Liver (tissue), 9 donors: ENCODE measurements around the gene C10orf120. TPM values are rescaled to one million over a fixed set of nuclear protein-coding genes. Genes with fewer than 3 reads are reported as not detected.

Experiments used
- DNase-seq: peaks from one replicate; pipeline ENCODE4 v3.0.0-alpha.2; 2017; ENCODE audit warnings: low spot score
- H3K27ac ChIP-seq, 2 donors: one replicate each; pipeline ENCODE4 v1.7.0; 2013; ENCODE audit warnings: inconsistent platforms in 2 of 2, low read length in 2 of 2, control low read depth in 1 of 2, low read depth in 1 of 2, mild to moderate bottlenecking in 1 of 2
- H3K27me3 ChIP-seq, 4 donors: one replicate each; pipeline versions ENCODE4 v1.6.1 to v1.7.0; 2013; ENCODE audit warnings: low read length in 3 of 4, inconsistent platforms in 1 of 4, mild to moderate bottlenecking in 1 of 4, moderate library complexity in 1 of 4; ENCODE audit not compliant: control insufficient read depth in 4 of 4, insufficient read depth in 4 of 4
- H3K36me3 ChIP-seq, 4 donors: one replicate each; pipeline versions ENCODE4 v1.6.1 to v1.7.0; 2013; ENCODE audit warnings: low read length in 3 of 4, mild to moderate bottlenecking in 3 of 4, low read depth in 1 of 4, moderate library complexity in 1 of 4; ENCODE audit not compliant: control insufficient read depth in 4 of 4, insufficient read depth in 3 of 4
- H3K4me1 ChIP-seq, 4 donors: one replicate each; pipeline versions ENCODE4 v1.6.1 to v1.7.0; 2013; ENCODE audit warnings: low read length in 3 of 4, mild to moderate bottlenecking in 3 of 4, moderate library complexity in 1 of 4; ENCODE audit not compliant: control insufficient read depth in 4 of 4, insufficient read depth in 4 of 4
- H3K4me3 ChIP-seq, 3 donors: one replicate each; pipeline versions ENCODE4 v1.6.1 to v1.7.0; 2013; ENCODE audit warnings: low read length in 3 of 3, control low read depth in 1 of 3, low read depth in 1 of 3, mild to moderate bottlenecking in 1 of 3
- H3K9ac ChIP-seq, 2 donors: one replicate each; pipeline ENCODE4 v1.7.0; 2013; ENCODE audit warnings: low read length in 2 of 2, mild to moderate bottlenecking in 2 of 2, moderate library complexity in 2 of 2, control low read depth in 1 of 2, low read depth in 1 of 2
- H3K9me3 ChIP-seq, 4 donors: one replicate each; pipeline versions ENCODE4 v1.6.1 to v1.7.0; 2013; ENCODE audit warnings: low read length in 3 of 4; ENCODE audit not compliant: control insufficient read depth in 4 of 4
- FOXA1 ChIP-seq: IDR thresholded peaks from 2 replicates; pipeline ENCODE4 v1.6.1; 2016; ENCODE audit warnings: antibody characterized with exemption
- FOXA2 ChIP-seq: IDR thresholded peaks from 2 replicates; pipeline ENCODE4 v1.6.1; 2016; ENCODE audit warnings: antibody characterized with exemption
- GABPA ChIP-seq, 2 donors: IDR thresholded peaks in 1 of 2; conservative IDR thresholded peaks in 1 of 2; 2 replicates each; pipeline ENCODE4 v1.6.1; 2016; ENCODE audit warnings: antibody characterized with exemption in 2 of 2, mild to moderate bottlenecking in 1 of 2, moderate library complexity in 1 of 2
- HNF4A ChIP-seq, 2 donors: conservative IDR thresholded peaks; 2 replicates each; pipeline ENCODE4 v1.6.1; 2016; ENCODE audit warnings: antibody characterized with exemption in 2 of 2, mild to moderate bottlenecking in 2 of 2
- HNF4G ChIP-seq: IDR thresholded peaks from 2 replicates; pipeline ENCODE4 v1.6.1; 2016; ENCODE audit warnings: antibody characterized with exemption
- JUND ChIP-seq, 2 donors: IDR thresholded peaks; 2 replicates each; pipeline ENCODE4 v1.6.1; 2016; ENCODE audit warnings: antibody characterized with exemption in 2 of 2
- NR2F2 ChIP-seq: IDR thresholded peaks from 2 replicates; pipeline ENCODE4 v1.6.1; 2016; ENCODE audit warnings: antibody characterized with exemption
- RAD21 ChIP-seq, 2 donors: IDR thresholded peaks; 2 replicates each; pipeline ENCODE4 v1.6.1; 2016; ENCODE audit warnings: antibody characterized with exemption in 2 of 2, mild to moderate bottlenecking in 2 of 2
- RXRA ChIP-seq, 2 donors: IDR thresholded peaks; 2 replicates each; pipeline ENCODE4 v1.6.1; 2017 to 2018; ENCODE audit warnings: antibody characterized with exemption in 2 of 2, mild to moderate bottlenecking in 1 of 2
- TAF1 ChIP-seq: conservative IDR thresholded peaks from 2 replicates; pipeline ENCODE4 v1.6.1; 2016; ENCODE audit warnings: antibody characterized with exemption, mild to moderate bottlenecking
- YY1 ChIP-seq: IDR thresholded peaks from 2 replicates; pipeline ENCODE4 v1.6.1; 2016; ENCODE audit warnings: antibody characterized with exemption, mild to moderate bottlenecking
- WGBS: extraction: QIAGEN DNeasy Blood & Tissue Kit; methylation state at CpG from one replicate; pipeline ENCODE4 v1.1.7; 2013; 5-methylcytosine and 5-hydroxymethylcytosine counted together
- polyA plus RNA-seq, 2 donors: library from polyadenylated mRNA; stranded (reverse) in 1 of 2; unstranded in 1 of 2; fragments of 200-250 nt in 1 of 2; fragments of >200 nt in 1 of 2; fragmentation: Nextera tagmentation in 1 of 2; extraction: Ambion mirVana in 1 of 2; gene quantifications; one replicate each; pipeline versions ENCODE4 v1.2.1 to v1.2.3, GENCODE V29; 2013 to 2015
- total RNA-seq, 2 donors: library from RNA; depleted of rRNA; stranded (reverse); fragments of >200 nt; gene quantifications; one replicate each; pipeline ENCODE4 v1.2.3, GENCODE V29; 2014
- TF ChIP-seq, protein P1 (sequence below): fragments of 150-350 bp; IDR thresholded peaks from 2 replicates; pipeline ENCODE4 v1.5.1; 2017; ENCODE audit warnings: improper control_type of control experiment, low read depth, low read length; ENCODE audit not compliant: missing input control
- TF ChIP-seq, protein P2 (sequence below): IDR thresholded peaks from 2 replicates; pipeline ENCODE4 v1.6.1; 2016; ENCODE audit warnings: antibody characterized with exemption, mild to moderate bottlenecking
- TF ChIP-seq, protein P3 (sequence below): IDR thresholded peaks from 2 replicates; pipeline ENCODE4 v1.6.1; 2016; ENCODE audit warnings: antibody characterized with exemption
- TF ChIP-seq, protein P4 (sequence below): IDR thresholded peaks from 2 replicates; pipeline ENCODE4 v1.6.1; 2016; ENCODE audit warnings: antibody characterized with exemption
- donor health status: healthy.
- donor health status: healthy.
- donor health status: healthy.
- donor health status: healthy.
- donor health status: healthy.

The C10orf120 gene
- total and polyA plus RNA-seq, 4 donors = not detected

DNA sequence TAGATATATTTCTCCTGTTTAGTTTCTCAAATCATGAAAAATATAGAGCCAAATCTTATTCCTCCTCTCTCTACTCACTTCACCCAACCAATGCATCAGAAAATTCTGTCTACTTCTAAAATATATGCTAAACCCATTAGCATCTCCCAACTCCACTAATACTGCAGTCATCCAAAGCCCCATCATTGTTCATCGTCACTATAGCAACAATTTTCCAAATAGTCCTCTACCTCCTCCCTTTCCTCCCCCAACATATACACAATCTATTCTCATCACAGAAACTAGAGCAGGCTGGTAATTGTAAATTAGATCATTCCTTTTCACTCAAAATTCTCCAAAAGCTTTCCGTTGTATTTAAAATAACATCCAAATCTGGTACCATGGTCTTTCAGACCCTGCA lies 38.4 kb upstream of the C10orf120 start:
- no peak for TF ChIP-seq FOXA1
- TF ChIP-seq, protein P1, sequence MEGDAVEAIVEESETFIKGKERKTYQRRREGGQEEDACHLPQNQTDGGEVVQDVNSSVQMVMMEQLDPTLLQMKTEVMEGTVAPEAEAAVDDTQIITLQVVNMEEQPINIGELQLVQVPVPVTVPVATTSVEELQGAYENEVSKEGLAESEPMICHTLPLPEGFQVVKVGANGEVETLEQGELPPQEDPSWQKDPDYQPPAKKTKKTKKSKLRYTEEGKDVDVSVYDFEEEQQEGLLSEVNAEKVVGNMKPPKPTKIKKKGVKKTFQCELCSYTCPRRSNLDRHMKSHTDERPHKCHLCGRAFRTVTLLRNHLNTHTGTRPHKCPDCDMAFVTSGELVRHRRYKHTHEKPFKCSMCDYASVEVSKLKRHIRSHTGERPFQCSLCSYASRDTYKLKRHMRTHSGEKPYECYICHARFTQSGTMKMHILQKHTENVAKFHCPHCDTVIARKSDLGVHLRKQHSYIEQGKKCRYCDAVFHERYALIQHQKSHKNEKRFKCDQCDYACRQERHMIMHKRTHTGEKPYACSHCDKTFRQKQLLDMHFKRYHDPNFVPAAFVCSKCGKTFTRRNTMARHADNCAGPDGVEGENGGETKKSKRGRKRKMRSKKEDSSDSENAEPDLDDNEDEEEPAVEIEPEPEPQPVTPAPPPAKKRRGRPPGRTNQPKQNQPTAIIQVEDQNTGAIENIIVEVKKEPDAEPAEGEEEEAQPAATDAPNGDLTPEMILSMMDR = no peak
- no peak for TF ChIP-seq GABPA (IDR thresholded peaks at IDR 0.05 in 1 of 2, conservative IDR thresholded peaks at IDR 0.05 in 1 of 2)
- TF ChIP-seq, protein P2, sequence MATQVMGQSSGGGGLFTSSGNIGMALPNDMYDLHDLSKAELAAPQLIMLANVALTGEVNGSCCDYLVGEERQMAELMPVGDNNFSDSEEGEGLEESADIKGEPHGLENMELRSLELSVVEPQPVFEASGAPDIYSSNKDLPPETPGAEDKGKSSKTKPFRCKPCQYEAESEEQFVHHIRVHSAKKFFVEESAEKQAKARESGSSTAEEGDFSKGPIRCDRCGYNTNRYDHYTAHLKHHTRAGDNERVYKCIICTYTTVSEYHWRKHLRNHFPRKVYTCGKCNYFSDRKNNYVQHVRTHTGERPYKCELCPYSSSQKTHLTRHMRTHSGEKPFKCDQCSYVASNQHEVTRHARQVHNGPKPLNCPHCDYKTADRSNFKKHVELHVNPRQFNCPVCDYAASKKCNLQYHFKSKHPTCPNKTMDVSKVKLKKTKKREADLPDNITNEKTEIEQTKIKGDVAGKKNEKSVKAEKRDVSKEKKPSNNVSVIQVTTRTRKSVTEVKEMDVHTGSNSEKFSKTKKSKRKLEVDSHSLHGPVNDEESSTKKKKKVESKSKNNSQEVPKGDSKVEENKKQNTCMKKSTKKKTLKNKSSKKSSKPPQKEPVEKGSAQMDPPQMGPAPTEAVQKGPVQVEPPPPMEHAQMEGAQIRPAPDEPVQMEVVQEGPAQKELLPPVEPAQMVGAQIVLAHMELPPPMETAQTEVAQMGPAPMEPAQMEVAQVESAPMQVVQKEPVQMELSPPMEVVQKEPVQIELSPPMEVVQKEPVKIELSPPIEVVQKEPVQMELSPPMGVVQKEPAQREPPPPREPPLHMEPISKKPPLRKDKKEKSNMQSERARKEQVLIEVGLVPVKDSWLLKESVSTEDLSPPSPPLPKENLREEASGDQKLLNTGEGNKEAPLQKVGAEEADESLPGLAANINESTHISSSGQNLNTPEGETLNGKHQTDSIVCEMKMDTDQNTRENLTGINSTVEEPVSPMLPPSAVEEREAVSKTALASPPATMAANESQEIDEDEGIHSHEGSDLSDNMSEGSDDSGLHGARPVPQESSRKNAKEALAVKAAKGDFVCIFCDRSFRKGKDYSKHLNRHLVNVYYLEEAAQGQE = no peak
- no peak for TF ChIP-seq HNF4G
- TF ChIP-seq NR2F2 = no peak
- TF ChIP-seq, protein P3, sequence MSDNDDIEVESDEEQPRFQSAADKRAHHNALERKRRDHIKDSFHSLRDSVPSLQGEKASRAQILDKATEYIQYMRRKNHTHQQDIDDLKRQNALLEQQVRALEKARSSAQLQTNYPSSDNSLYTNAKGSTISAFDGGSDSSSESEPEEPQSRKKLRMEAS = no peak
- no peak for TF ChIP-seq FOXA2
- no peak for TF ChIP-seq RXRA (IDR thresholded peaks at IDR 0.05)
- no peak for TF ChIP-seq JUND (IDR thresholded peaks at IDR 0.05)
- TF ChIP-seq RAD21 (IDR thresholded peaks at IDR 0.05) = no peak
- no peak for TF ChIP-seq HNF4A (conservative IDR thresholded peaks at IDR 0.05)
- no peak for TF ChIP-seq TAF1
- H3K4me1 ChIP-seq = no peaks in the 10 kb centered on the region
- no peak overlapping the region for H3K9ac ChIP-seq
- 93% methylated on average over 2 of the region's 2 CpGs for WGBS
- no peaks in the 10 kb centered on the region for H3K36me3 ChIP-seq
- H3K27me3 ChIP-seq = no peaks in the 10 kb centered on the region
- no peaks in the 10 kb centered on the region for H3K9me3 ChIP-seq
- no peak for DNase-seq
- no peak overlapping the region for H3K27ac ChIP-seq
- H3K4me3 ChIP-seq = no peak overlapping the region

DNA sequence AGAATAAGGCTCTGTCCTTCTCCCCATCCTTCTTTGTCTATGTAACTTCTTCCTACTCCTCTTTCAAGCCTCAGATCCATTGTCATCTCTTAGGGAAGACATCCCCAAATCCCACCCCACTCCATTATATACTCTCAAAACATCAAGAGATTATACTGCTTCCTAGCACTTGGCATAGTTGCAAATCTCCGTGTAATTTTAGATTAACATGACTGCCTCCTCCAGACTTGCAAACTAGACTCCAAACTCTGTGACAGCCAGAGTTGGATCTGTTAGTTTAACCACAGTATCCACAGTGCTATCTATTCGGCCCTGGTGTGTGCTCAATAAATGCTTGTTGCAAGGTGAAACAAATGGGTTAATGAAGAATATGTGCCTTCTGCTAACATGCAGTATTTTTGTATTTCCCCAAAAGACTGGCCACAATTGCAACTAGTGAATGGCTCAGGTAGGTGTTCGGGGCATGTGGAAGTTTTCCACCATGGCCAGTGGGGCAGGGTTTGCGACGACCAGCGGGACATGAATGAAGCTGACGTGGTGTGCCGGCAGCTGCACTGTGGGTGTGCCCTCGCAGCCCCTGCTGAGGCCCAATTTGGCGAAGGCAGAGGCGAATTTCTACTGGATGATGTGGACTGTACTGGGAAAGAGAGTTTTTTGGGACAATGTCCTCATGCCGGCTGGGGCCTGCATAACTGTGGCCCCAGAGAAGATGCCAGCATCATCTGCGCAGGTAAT lies 34.5 kb upstream of the C10orf120 start:
- Histone ChIP-seq H3K9ac (no peak overlapping the region), H3K27me3 (peaks cover 0 to 2% (median under 1%) of the 10 kb centered on the region in 4 donors), H3K4me3 (no peak overlapping the region), H3K4me1 (no peaks in the 10 kb centered on the region), H3K9me3 (no peaks in the 10 kb centered on the region), H3K27ac (no peak overlapping the region), H3K36me3 (no peaks in the 10 kb centered on the region)
- no peak for TF ChIP-seq TAF1
- no peak for TF ChIP-seq FOXA1
- TF ChIP-seq YY1 = no peak
- no peak for TF ChIP-seq HNF4G
- TF ChIP-seq, protein P4, sequence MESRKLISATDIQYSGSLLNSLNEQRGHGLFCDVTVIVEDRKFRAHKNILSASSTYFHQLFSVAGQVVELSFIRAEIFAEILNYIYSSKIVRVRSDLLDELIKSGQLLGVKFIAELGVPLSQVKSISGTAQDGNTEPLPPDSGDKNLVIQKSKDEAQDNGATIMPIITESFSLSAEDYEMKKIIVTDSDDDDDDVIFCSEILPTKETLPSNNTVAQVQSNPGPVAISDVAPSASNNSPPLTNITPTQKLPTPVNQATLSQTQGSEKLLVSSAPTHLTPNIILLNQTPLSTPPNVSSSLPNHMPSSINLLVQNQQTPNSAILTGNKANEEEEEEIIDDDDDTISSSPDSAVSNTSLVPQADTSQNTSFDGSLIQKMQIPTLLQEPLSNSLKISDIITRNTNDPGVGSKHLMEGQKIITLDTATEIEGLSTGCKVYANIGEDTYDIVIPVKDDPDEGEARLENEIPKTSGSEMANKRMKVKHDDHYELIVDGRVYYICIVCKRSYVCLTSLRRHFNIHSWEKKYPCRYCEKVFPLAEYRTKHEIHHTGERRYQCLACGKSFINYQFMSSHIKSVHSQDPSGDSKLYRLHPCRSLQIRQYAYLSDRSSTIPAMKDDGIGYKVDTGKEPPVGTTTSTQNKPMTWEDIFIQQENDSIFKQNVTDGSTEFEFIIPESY = no peak
- TF ChIP-seq, protein P3 = no peak
- WGBS = 79% methylated on average over 13 of the region's 13 CpGs
- no peak for DNase-seq
